NCI-H1092 (cell line): ENCODE data around the gene NID1.
"Not testable (repeated sequence)": the region's sequence is repeated elsewhere in the genome, so short reads cannot be mapped to it uniquely, and the experiment has no call there.

Experiments
- DNase-seq: peaks from one replicate; lab custom pipeline; 2025; lab: John Stamatoyannopoulos, UW

NID1 gene

GRCh38 chr1:236023926-236024565, 40.8 kb downstream of the NID1 start:
- DNase-seq, result no peak

DNA sequence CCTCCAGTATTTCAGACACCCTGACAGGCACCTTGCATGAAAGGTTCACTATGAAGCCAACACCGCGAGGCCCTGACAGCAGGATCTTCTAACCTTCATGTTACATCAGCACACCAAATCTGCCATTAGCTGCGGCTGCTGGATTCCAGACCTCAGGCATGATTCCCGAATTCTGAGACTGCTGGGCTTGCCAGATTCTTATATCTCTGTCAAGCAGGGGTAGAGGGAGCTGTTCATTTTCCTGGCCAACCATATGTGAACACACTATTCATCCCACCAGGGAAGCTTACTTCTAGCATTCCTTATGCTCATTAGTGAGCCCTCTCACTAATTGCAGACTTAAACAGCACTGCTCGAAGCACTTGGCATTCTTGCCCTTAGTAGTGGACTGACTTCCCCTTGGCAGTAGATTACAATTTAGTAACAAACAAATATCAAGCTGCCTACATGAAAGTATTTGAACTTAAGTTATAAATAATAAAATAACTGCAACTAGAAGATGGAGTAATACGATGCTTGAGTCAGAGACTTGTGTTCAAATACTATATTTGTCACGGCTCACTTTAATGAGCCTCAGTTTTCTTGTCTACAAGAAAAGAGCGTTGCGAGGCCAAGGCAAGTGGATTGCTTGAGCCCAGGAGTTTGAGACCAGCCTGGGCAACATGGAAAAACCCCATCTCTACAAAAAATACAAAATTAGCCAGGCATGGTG, 43.3 kb downstream of the NID1 start:
- no peak for DNase-seq

GRCh38 chr1:236020359-236021219, 44.3 kb downstream of the NID1 start:
- no peak for DNase-seq

DNA sequence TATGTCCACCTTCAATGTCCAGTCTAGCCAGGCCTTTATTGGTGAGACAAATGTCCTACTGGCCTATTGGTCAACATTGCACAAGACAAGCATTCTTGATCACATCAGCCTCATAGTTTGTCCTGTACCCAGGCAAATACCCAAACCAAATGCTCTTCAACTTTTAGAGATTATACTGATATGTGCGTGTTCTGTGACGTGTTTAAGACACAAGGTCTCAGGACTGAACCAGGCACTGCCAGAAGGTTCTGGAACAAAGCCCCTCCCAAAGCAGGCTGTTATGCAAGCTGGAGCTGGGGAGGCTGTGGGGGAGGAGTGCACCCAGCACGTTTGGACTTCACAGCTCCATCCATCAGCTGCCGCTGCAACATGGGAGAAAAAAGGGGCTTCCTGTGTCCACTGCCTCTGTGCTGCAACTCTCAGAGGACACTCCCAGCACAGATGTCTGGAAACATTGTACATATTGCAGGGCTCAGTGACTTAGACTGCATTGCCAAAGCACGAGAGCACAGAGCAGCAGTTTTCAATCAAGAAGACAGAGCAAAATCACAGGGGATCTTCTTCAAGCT, 45.9 kb downstream of the NID1 start:
- DNase-seq, result no peak

- DNase-seq, result no peak
Measured at GRCh38 chr1:236016782-236017400, 48.0 kb downstream of the NID1 start.

DNA sequence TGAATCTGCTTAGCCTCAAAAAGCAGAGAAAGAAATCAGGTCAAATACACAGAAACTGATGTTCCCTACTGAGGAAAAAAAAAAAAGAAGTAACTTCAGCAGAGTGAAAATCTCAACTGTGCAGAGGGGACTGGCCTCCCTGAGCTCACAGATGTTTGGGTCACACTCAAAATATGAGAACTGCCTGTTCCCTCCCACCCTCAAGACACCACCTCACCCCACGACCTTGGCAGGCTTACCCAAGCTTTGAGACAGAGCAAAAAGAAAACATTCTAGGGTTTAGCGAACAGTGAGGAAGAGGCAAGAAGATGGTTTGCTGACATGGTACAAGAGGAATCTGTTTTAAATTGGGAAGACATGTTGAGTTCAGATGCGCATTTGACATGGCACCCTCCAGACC, 48.8 kb downstream of the NID1 start:
- DNase-seq, result no peak

DNA sequence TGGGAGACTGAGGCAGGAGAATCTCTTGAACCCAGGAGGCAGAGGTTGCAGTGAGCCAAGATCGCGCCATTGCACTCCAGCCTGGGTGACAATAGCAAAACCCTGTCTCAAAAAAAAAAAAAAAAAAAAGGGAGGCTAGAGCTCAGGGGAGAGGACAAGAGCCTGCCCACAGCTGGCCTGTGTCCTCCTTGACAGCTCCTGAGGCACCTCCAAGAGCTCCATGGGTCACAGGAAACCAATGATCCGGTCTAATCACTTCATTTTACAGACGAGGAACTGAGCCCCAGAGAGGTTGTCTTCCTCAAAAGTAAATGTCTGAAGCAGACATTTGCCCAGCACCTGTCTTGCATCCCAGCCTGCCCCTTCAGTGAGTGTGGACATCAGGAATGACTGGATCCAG, 49.4 kb downstream of the NID1 start:
- DNase-seq, result no peak

DNA sequence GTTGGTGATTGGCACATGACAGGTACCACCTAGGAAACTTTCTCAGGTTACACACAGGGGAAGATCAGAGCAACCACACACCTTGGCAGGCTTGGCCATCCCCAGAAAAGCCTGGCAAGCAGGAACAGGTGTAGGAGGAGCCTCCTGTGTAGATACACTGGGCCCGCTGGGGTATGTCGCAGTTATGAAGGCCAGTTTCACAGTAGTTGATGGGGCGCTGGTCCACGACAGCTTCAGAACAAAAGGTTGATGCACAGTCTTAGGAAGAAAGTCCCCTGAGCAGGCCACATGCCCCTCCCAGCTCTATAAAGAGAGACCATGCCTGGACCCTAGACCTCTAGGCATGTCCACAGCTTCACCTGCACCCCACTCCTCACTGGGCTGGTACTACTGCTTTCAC, 51.6 kb downstream of the NID1 start:
- no peak for DNase-seq

DNA sequence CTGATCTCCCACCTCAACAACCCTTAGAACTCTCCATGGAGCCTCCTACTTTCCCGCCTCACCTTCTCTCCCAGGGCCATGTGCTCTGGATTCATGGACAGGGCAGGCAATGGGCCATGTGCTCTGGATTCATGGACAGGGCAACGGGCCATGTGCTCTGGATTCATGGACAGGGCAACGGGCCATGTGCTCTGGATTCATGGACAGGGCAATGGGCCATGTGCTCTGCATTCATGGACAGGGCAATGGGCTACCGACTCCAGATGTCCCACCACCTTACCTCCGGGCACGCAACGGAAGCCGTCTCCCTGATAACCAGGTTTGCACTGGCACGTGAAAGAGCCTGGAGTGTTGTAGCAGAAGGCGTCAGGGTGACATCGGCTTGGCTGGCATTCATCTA, 53.2 kb downstream of the NID1 start:
- no peak for DNase-seq

DNA sequence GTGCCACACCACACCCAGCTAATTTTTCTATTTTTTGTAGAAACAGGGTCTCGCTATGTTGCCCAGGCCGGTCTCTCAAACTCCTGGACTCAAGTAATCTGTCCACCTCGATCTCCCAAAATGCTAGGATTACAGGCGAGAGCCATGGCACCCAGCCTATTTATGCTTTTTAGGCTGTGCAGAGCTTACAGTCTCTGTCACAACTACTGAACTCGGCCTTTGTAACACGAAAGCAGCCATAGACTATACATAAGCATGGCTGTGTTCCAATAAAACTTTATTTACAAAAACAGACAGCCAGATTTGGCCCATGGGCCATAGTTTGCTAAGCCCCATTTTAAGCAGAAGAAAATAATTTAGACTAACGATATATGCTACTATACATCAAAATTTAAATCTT, 54.4 kb downstream of the NID1 start:
- DNase-seq, result no peak

DNA sequence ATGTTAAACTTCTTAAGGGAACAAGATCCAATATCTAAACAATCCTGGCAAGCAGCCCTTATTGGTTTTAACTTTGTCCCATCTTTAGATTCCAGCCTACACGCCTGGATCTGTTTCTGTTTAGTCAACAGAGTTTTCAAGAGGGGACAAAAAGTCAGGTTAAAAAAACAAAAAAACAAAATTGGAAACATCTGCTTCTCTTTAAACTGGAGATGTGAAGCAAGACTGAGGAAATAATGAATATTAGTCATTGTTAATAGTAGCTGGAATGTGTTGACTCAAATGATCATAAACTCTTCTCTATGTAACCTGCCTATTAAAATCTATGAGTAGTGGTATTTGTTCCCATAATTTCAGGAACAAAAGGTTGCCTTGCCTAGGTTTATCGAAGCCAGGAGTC, 55.0 kb downstream of the NID1 start:
- no peak for DNase-seq

DNA sequence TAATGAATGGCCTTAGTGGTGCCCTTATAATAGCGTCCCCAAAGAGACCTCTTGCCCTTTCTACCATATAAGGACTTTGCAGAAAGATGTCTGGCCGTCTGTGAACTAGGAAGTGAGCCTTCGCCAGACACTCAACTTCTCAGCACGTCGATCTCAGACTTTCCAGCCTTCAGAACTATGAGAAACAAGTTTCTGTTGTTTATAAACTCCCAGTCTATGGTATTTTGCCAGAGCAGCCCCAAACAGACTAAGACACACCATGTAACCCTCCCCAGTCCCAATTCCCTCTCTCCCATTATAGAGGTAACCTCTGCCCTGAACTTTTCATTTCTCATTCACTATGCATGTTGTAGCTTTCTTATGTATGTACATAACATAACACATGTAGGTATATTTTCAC, 55.7 kb downstream of the NID1 start:
- DNase-seq, result no peak

DNA sequence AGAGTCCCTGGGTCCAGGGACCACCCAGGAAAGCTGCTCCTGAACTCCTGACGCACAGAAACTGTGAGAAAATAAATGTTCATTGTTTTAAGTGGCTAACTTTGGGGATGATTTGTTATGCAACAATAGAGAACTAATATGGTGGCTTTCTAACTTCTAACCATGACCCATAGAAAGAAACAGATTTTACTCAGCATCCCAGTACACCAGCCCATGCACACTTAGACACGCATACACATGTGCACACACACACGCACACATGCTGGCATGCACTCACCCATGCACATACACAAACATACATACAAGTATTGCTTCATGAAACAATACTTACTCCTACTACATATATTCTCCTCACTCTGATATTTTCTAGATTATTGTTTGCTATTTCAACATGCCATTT, 57.1 kb downstream of the NID1 start:
- DNase-seq, result no peak

DNA sequence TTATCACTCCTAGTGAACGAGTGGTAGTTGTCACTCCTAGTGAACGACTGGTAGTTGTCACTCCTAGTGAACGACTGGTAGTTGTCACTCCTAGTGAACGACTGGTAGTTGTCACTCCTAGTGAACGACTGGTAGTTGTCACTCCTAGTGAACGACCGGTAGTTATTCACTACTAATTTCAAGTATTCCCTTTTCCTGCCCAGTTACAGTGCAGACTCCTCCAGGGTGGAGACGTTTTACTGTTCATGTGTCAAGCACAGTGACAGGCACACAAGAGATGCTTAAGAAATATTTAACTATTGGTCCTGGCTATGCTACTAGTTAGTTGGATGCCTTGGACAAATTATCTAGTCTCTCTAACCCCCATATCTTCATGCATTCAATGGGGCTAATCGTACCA, 61.8 kb downstream of the NID1 start:
- not testable (repeated sequence) for DNase-seq

DNA sequence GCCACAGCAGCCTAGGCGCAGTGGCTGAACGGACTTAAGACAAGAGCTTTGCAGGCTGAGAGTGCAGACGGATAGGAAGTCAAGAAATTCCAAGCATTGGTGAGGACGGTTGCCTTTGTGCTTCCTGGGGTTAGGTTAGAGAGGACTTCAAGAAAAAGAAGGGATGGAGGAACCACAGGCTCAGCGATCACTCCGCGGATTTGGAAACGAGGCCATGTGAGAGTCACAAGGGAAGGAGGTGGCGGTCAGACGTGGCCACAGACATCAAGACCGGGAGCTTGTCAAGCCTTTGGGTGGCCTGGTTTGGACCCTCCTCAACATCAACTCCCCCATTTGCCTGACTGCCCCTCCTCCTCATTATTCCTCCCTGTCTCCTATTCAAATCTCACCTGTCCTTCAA, 62.3 kb downstream of the NID1 start:
- DNase-seq, result no peak

DNA sequence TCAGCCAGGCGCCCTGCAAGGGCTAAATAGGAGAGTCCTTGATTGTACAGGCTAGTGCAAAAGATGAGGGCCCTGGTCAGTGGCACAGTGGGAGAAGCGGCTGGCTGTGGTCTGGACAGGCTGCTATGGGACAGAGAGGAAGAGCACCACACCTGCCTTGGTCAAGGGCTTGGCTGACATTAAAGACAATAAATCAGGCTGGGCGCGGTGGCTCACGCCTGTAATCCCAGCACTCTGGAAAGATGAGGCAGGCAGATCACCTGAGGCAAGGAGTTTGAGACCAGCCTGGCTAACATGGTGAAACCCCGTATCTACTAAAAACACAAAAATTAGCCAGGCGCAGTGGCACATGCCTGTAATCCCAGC, 62.9 kb downstream of the NID1 start:
- no peak for DNase-seq

- no peak for DNase-seq
Measured at GRCh38 chr1:236000781-236001180, 64.1 kb downstream of the NID1 start.

GRCh38 chr1:235999259-235999925, 65.5 kb downstream of the NID1 start:
- DNase-seq, result no peak

DNA sequence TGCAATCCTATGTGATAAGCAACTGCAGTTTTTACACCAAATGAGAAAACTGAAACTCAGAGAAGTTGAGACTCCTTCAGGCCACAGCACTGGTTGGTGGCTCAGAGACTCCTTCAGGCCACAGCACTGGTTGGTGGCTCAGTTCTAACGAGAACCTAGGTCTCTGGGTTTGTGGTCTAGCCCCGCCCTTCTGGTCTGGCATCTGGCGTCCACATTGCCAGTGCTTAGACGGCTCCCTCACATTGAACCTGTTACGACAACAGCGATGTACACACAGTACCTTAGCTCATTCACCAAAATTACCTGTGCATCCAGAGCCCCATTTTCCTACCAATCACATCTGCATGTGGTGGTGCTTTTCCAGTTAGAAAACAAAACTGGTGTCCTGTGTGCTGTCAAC, 66.1 kb downstream of the NID1 start:
- DNase-seq, result no peak

- DNase-seq, result no peak
Measured at GRCh38 chr1:235997931-235998330, 67.0 kb downstream of the NID1 start.

GRCh38 chr1:235997049-235997448, 67.8 kb downstream of the NID1 start:
- DNase-seq, result no peak
